ENCODE measurements around the gene JPT2.

DNA sequence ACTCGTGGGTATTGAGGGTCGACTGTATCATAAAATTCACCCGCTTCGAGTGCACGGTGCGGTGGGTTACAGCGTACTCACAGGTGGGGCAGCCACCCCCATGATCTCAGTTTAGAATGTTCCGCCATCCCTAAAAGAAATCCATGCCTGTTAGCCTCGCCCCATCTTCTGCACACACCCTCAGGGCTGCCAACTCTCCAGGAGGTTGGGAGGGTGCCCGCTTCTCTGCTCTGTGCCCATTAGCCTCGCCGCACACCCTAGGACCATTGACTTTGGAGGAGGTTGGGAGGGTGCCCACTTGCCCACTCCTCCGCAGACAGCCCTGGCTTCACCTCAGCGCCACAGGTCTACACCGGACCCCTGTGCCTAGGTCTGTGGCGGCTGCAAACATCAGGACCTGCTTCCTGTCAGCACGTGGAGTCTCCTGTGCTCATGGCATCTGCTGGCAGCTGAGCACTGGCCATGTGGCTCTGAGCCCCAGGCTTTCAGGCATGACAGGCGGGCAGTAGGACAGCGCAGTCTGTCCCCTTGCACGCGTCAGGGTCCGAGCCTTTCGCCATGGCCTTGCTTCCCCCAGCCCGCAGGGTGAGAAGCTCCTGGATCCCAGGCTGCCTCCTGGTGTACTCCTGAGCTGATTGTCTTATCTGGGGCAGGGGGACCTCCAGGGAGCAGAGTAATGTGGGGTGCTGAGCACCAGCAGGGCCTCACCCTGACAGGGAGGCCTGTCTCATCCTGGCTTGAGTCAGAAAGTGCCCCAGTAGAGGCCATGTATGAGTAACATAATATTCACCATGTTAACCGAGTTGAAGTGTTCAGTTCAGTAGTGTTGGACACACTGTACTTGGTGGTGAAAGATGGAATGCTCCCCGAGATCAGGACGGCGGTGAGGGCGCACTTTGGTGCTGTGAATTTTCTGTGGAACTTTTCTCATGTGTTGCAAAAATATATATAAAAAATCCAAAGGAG lies 71.4 kb downstream of the JPT2 start:
- TF ChIP-seq POLR2A (IDR thresholded peaks at IDR 0.05), result no peak
- TF ChIP-seq, protein P1, sequence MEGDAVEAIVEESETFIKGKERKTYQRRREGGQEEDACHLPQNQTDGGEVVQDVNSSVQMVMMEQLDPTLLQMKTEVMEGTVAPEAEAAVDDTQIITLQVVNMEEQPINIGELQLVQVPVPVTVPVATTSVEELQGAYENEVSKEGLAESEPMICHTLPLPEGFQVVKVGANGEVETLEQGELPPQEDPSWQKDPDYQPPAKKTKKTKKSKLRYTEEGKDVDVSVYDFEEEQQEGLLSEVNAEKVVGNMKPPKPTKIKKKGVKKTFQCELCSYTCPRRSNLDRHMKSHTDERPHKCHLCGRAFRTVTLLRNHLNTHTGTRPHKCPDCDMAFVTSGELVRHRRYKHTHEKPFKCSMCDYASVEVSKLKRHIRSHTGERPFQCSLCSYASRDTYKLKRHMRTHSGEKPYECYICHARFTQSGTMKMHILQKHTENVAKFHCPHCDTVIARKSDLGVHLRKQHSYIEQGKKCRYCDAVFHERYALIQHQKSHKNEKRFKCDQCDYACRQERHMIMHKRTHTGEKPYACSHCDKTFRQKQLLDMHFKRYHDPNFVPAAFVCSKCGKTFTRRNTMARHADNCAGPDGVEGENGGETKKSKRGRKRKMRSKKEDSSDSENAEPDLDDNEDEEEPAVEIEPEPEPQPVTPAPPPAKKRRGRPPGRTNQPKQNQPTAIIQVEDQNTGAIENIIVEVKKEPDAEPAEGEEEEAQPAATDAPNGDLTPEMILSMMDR (IDR thresholded peaks at IDR 0.05 in 4 of 5, conservative IDR thresholded peaks at IDR 0.05 in 1 of 5), result no peak

Measured in gastrocnemius medialis (tissue), 4 donors.